Fibroblast of lung (primary cell): ENCODE measurements around the gene PTGES3.

Experiments
- CTCF ChIP-seq, 2 donors: IDR thresholded peaks in 1 of 2; conservative IDR thresholded peaks in 1 of 2; 1 replicate in 1 of 2; 2 replicates in 1 of 2; pipeline ENCODE4 v1.5.1; 2011 to 2012; ENCODE audit warnings: low read length in 2 of 2, control low read depth in 1 of 2, inconsistent platforms in 1 of 2, low read depth in 1 of 2, mild to moderate bottlenecking in 1 of 2
- EZH2 ChIP-seq: IDR thresholded peaks from 2 replicates; pipeline ENCODE4 v1.5.1; 2012; ENCODE audit warnings: low read length, control low read depth, mild to moderate bottlenecking; ENCODE audit errors: missing control alignments

GRCh38 chr12:56676851-56677580 is 11.1 kb downstream of the PTGES3 start:
- no peak for TF ChIP-seq EZH2
- no peak for TF ChIP-seq CTCF (conservative IDR thresholded peaks at IDR 0.05 in 1 of 2, IDR thresholded peaks at IDR 0.05 in 1 of 2; ENCODE audit: low read depth in 1 of 2, low read length in 2 of 2)
